Endometrial microvascular endothelial cells (primary cell): ENCODE results near the gene SPPL3. TPM values are rescaled to one million over a fixed set of nuclear protein-coding genes. Genes with fewer than 3 reads are reported as not detected.

ENCODE experiments used
- in situ Hi-C: cut with HindIII; loops from 2 replicates; pipeline ENCODE4 v1.10.0; 2017; ENCODE audit warnings: low sequenced_read_pairs, low pct_unique_long_range_greater_than_20kb; ENCODE audit errors: inconsistent ontology term
- total RNA-seq: library from RNA; depleted of rRNA; stranded (reverse); fragments of >200 nt; gene quantifications from one replicate; pipeline ENCODE4 v1.2.3, GENCODE V29; 2015; ENCODE audit errors: inconsistent ontology term

Gene SPPL3
- total RNA-seq, 1 donor from 2014 or later: 14.1 TPM

- in situ Hi-C loops: no loop called here
Observed at GRCh38 chr12:120763250-120763649, 140.9 kb downstream of the SPPL3 start.

- in situ Hi-C loops: no loop called here
Observed at GRCh38 chr12:120762086-120762485, 142.1 kb downstream of the SPPL3 start.

GRCh38 chr12:120761519-120761934 is 142.6 kb downstream of the SPPL3 start:
- in situ Hi-C loops: no loop called here

GRCh38 chr12:120760349-120761254 is 143.6 kb downstream of the SPPL3 start:
- in situ Hi-C loops: no loop called here

GRCh38 chr12:120759591-120760348 is 144.4 kb downstream of the SPPL3 start:
- in situ Hi-C loops: no loop called here

GRCh38 chr12:120758798-120759590 is 145.2 kb downstream of the SPPL3 start:
- in situ Hi-C loops: no loop called here

- in situ Hi-C loops: no loop called here
Observed at GRCh38 chr12:120757949-120758348, 146.2 kb downstream of the SPPL3 start.

GRCh38 chr12:120757226-120757742 is 146.9 kb downstream of the SPPL3 start:
- in situ Hi-C loops: no loop called here

GRCh38 chr12:120755269-120755668 is 148.9 kb downstream of the SPPL3 start:
- in situ Hi-C loops: no loop called here

GRCh38 chr12:120754792-120755191 is 149.4 kb downstream of the SPPL3 start:
- in situ Hi-C loops: no loop called here

- in situ Hi-C loops: no loop called here
Observed at GRCh38 chr12:120751389-120751788, 152.8 kb downstream of the SPPL3 start.

GRCh38 chr12:120750806-120751205 is 153.4 kb downstream of the SPPL3 start:
- in situ Hi-C loops: no loop called here

- in situ Hi-C loops: no loop called here
Observed at GRCh38 chr12:120749256-120749655, 154.9 kb downstream of the SPPL3 start.

GRCh38 chr12:120748242-120748641 is 155.9 kb downstream of the SPPL3 start:
- in situ Hi-C loops: no loop called here

- in situ Hi-C loops: no loop called here
Observed at GRCh38 chr12:120744922-120745493, 159.2 kb downstream of the SPPL3 start.

- in situ Hi-C loops: no loop called here
Observed at GRCh38 chr12:120741476-120742421, 162.4 kb downstream of the SPPL3 start.

- in situ Hi-C loops: no loop called here
Observed at GRCh38 chr12:120740871-120741270, 163.3 kb downstream of the SPPL3 start.
